ENCODE data around the gene KLF15. TPM values are rescaled to one million over a fixed set of nuclear protein-coding genes. Genes with fewer than 3 reads are reported as not detected.

Gene KLF15
- total and polyA plus RNA-seq, 2 donors from 2014 or later, result 22.9 to 30.0 TPM

GRCh38 chr3:126343649-126344035, 13.6 kb downstream of the KLF15 start:
- Histone ChIP-seq H3K9ac (ENCODE audit: low read length in 3 of 3) (no peak overlapping the region), H3K9me3 (ENCODE audit: control insufficient read depth in 2 of 3, insufficient read depth in 1 of 3, low read length in 3 of 3) (no peaks in the 10 kb centered on the region), H3K27me3 (ENCODE audit: control insufficient read depth, insufficient read depth, low read length) (no peaks in the 10 kb centered on the region), H3K36me3 (ENCODE audit: control insufficient read depth in 2 of 3, insufficient read depth in 3 of 3, low read length in 3 of 3) (peaks cover 0 to 27% (median 2%) of the 10 kb centered on the region in 3 donors), H3K4me1 (ENCODE audit: control insufficient read depth in 2 of 3, insufficient read depth in 2 of 3, low read depth in 1 of 3, low read length in 3 of 3) (peaks cover 0 to 4% (median 3%) of the 10 kb centered on the region in 3 donors), H3K4me3 (ENCODE audit: low read length in 3 of 3) (no peak overlapping the region), H3K27ac (ENCODE audit: low read depth in 2 of 2, low read length in 2 of 2) (no peak overlapping the region)
- intact Hi-C loops (cut with DNase I), result no loop called here
- DNase-seq, result peak in 2 of 5 donors; percentile 31 to 61
- TF ChIP-seq CTCF (IDR thresholded peaks at IDR 0.05; ENCODE audit: borderline replicate concordance, extremely low read depth, insufficient read depth), result no peak
- no peak for FAIRE-seq

DNA sequence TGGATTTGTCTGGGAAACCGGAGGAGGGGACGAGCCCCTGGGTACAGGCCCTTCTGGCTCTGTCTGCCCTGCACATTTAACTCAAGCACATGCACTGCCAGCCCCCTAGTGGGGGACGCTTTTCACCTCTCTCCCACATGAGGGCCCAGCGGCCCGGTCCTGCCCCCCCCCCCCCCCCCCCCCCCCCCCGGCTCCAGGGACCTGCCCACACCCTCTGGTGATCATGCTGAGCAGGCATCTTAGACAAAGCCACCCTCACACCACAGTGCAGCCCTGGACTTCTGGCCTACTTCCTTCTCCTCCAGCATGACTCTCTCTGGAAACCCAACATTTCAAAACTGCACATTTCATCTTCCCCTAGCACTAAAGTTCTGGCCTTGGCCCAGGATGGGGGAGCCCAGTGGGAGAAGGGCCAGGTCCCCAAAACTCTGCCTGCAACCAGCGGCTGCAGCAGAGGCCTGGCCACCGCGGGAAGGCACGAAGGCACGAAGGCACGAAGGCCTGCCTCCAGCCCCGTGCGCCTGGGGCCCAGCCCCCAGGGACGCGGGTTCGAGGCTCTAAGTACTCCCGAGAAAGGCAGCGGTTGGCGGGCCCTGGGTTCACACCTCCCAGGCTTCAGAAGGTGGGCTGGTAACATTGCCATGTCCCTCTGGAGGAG, 14.1 kb downstream of the KLF15 start:
- peaks cover 0 to 22% (median 2%) of the 10 kb centered on the region in 3 donors for H3K36me3 ChIP-seq (ENCODE audit: control insufficient read depth in 2 of 3, insufficient read depth in 3 of 3, low read length in 3 of 3)
- H3K4me3 ChIP-seq (ENCODE audit: low read length in 3 of 3), result no peak overlapping the region
- FAIRE-seq (no peak), DNase-seq (peak; percentile 31 to 51 (median 41))
- H3K9me3 ChIP-seq (ENCODE audit: control insufficient read depth in 2 of 3, insufficient read depth in 1 of 3, low read length in 3 of 3), result no peaks in the 10 kb centered on the region
- no peaks in the 10 kb centered on the region for H3K27me3 ChIP-seq (ENCODE audit: control insufficient read depth, insufficient read depth, low read length)
- no peak overlapping the region for H3K27ac ChIP-seq (ENCODE audit: low read depth in 2 of 2, low read length in 2 of 2)
- no peak for TF ChIP-seq CTCF (IDR thresholded peaks at IDR 0.05; ENCODE audit: borderline replicate concordance, extremely low read depth, insufficient read depth)
- intact Hi-C loops (cut with DNase I), result no loop called here
- H3K4me1 ChIP-seq (ENCODE audit: control insufficient read depth in 2 of 3, insufficient read depth in 2 of 3, low read depth in 1 of 3, low read length in 3 of 3), result peaks cover 0 to 4% (median 3%) of the 10 kb centered on the region in 3 donors
- H3K9ac ChIP-seq (ENCODE audit: low read length in 3 of 3), result no peak overlapping the region

DNA sequence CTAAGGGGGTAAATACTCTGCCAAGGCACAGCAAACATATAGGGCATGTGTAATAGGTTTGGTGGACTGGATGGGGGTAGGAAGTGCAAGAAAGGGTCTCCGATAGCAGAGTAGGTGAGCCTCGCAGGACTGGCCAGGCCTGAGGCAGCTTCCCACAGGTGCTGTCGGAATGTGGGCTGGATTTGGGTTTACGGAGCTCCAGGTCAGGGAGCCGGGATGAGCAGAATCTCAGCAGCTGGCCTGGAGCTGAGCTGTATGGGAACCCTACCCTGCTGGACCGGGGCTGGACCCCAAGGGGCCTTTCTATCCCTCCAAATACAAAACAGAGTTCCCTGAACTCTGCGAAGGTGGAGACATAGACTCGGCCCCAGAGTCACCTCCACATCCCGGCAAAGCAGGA, 15.0 kb downstream of the KLF15 start:
- TF ChIP-seq CTCF (IDR thresholded peaks at IDR 0.05; ENCODE audit: borderline replicate concordance, extremely low read depth, insufficient read depth), result no peak
- no peak overlapping the region for H3K27ac ChIP-seq (ENCODE audit: low read depth in 2 of 2, low read length in 2 of 2)
- no peak overlapping the region for H3K4me3 ChIP-seq (ENCODE audit: low read length in 3 of 3)
- FAIRE-seq, result no peak
- peaks cover 0 to 4% (median 3%) of the 10 kb centered on the region in 3 donors for H3K4me1 ChIP-seq (ENCODE audit: control insufficient read depth in 2 of 3, insufficient read depth in 2 of 3, low read depth in 1 of 3, low read length in 3 of 3)
- no peaks in the 10 kb centered on the region for H3K27me3 ChIP-seq (ENCODE audit: control insufficient read depth, insufficient read depth, low read length)
- peaks cover 0 to 15% (median 2%) of the 10 kb centered on the region in 3 donors for H3K36me3 ChIP-seq (ENCODE audit: control insufficient read depth in 2 of 3, insufficient read depth in 3 of 3, low read length in 3 of 3)
- no peaks in the 10 kb centered on the region for H3K9me3 ChIP-seq (ENCODE audit: control insufficient read depth in 2 of 3, insufficient read depth in 1 of 3, low read length in 3 of 3)
- intact Hi-C loops (cut with DNase I), result no loop called here
- DNase-seq, result peak in 1 of 5 donors; percentile 32
- no peak overlapping the region for H3K9ac ChIP-seq (ENCODE audit: low read length in 3 of 3)

Data from kidney (tissue), 14 donors.